H9 (cell line): ENCODE measurements around the gene IKBKG. TPM values are rescaled to one million over a fixed set of nuclear protein-coding genes. Genes with fewer than 3 reads are reported as not detected.
"Not testable (repeated sequence)": the region's sequence is repeated elsewhere in the genome, so short reads cannot be mapped to it uniquely, and the experiment has no call there.

Source experiments
- DNase-seq: peaks from one replicate; pipeline ENCODE4 v3.0.0-alpha.2; 2017
- H2AFZ ChIP-seq: one replicate; pipeline ENCODE4 v1.6.1; 2013; ENCODE audit warnings: mild to moderate bottlenecking, low read length, control low read depth, moderate library complexity
- H2AK5ac ChIP-seq: 2 replicates; pipeline ENCODE4 v1.6.1; 2013; ENCODE audit warnings: low read length, control low read depth, mixed read lengths; ENCODE audit not compliant: insufficient read length
- H2BK120ac ChIP-seq: one replicate; pipeline ENCODE4 v1.6.1; 2013; ENCODE audit warnings: low read depth, mild to moderate bottlenecking, low read length, control low read depth, inconsistent platforms; ENCODE audit not compliant: poor library complexity, severe bottlenecking
- H2BK12ac ChIP-seq: 2 replicates; pipeline ENCODE4 v1.6.1; 2013; ENCODE audit warnings: low read length, control low read depth, mixed read lengths, low read depth; ENCODE audit not compliant: insufficient read length
- H2BK15ac ChIP-seq: 2 replicates; pipeline ENCODE4 v1.6.1; 2013; ENCODE audit warnings: low read depth, low read length, control low read depth
- H2BK20ac ChIP-seq: one replicate; pipeline ENCODE4 v1.6.1; 2013; ENCODE audit warnings: low read depth, mild to moderate bottlenecking, low read length, control low read depth, inconsistent platforms; ENCODE audit not compliant: poor library complexity, severe bottlenecking
- H2BK5ac ChIP-seq: 2 replicates; pipeline ENCODE4 v1.6.1; 2013; ENCODE audit warnings: low read length, control low read depth, mixed read lengths; ENCODE audit not compliant: insufficient read length
- H3K14ac ChIP-seq: 2 replicates; pipeline ENCODE4 v1.6.1; 2013; ENCODE audit warnings: low read length, control low read depth; ENCODE audit not compliant: insufficient read depth
- H3K18ac ChIP-seq: 2 replicates; pipeline ENCODE4 v1.6.1; 2013; ENCODE audit warnings: low read depth, mild to moderate bottlenecking, mixed read lengths, low read length, control low read depth; ENCODE audit not compliant: insufficient read length
- H3K23ac ChIP-seq: 2 replicates; pipeline ENCODE4 v1.6.1; 2013; ENCODE audit warnings: low read length, control low read depth, mixed read lengths, low read depth; ENCODE audit not compliant: insufficient read length
- H3K23me2 ChIP-seq: 2 replicates; pipeline ENCODE4 v1.6.1; 2013; ENCODE audit warnings: low read depth, mild to moderate bottlenecking, mixed read lengths, low read length, control low read depth; ENCODE audit not compliant: insufficient read length, poor library complexity, severe bottlenecking
- H3K27ac ChIP-seq: 2 replicates; pipeline ENCODE4 v1.5.1; 2013; ENCODE audit warnings: low read length, control low read depth, mixed read lengths, low read depth; ENCODE audit not compliant: insufficient read length
- H3K27me3 ChIP-seq: 2 replicates; pipeline ENCODE4 v1.6.1; 2013; ENCODE audit warnings: low read length, control low read depth, inconsistent platforms; ENCODE audit not compliant: insufficient read depth
- H3K4ac ChIP-seq: 2 replicates; pipeline ENCODE4 v1.6.1; 2013; ENCODE audit warnings: low read depth, mild to moderate bottlenecking, control low read depth, inconsistent platforms, low read length, moderate library complexity
- H3K4me1 ChIP-seq: 2 replicates; pipeline ENCODE4 v1.6.1; 2013; ENCODE audit warnings: low read length, control low read depth, inconsistent platforms; ENCODE audit not compliant: insufficient read depth
- H3K4me2 ChIP-seq: 2 replicates; pipeline ENCODE4 v1.6.1; 2013; ENCODE audit warnings: low read length, control low read depth, mixed read lengths; ENCODE audit not compliant: insufficient read length, insufficient read depth
- H3K56ac ChIP-seq: 2 replicates; pipeline ENCODE4 v1.6.1; 2013; ENCODE audit warnings: low read depth, mild to moderate bottlenecking, mixed read lengths, low read length, control low read depth; ENCODE audit not compliant: insufficient read length
- H3K79me1 ChIP-seq: 2 replicates; pipeline ENCODE4 v1.6.1; 2013; ENCODE audit warnings: low read depth, mild to moderate bottlenecking, moderate library complexity, low read length, control low read depth, inconsistent platforms; ENCODE audit not compliant: insufficient read depth, poor library complexity, severe bottlenecking
- H3K79me2 ChIP-seq: 2 replicates; pipeline ENCODE4 v1.6.1; 2013; ENCODE audit warnings: low read length, control low read depth, inconsistent platforms; ENCODE audit not compliant: insufficient read depth
- H3K9ac ChIP-seq: 2 replicates; pipeline ENCODE4 v1.6.1; 2013; ENCODE audit warnings: low read length, control low read depth, mixed read lengths; ENCODE audit not compliant: insufficient read length; ENCODE audit errors: extremely low read depth
- H3K9me3 ChIP-seq: one replicate; pipeline ENCODE4 v1.6.1; 2013; ENCODE audit warnings: low read depth, low read length, inconsistent platforms; ENCODE audit not compliant: control insufficient read depth
- H3T11ph ChIP-seq: one replicate; pipeline ENCODE4 v1.6.1; 2013; ENCODE audit warnings: mild to moderate bottlenecking, low read length, control low read depth, inconsistent platforms
- H4K20me1 ChIP-seq: one replicate; pipeline ENCODE4 v1.6.1; 2013; ENCODE audit not compliant: control insufficient read depth, insufficient read length, insufficient read depth
- H4K5ac ChIP-seq: 2 replicates; pipeline ENCODE4 v1.6.1; 2013; ENCODE audit warnings: low read depth, mild to moderate bottlenecking, mixed read lengths, low read length, control low read depth; ENCODE audit not compliant: insufficient read length
- H4K8ac ChIP-seq: replicated peaks from 2 replicates; pipeline ENCODE4 v1.6.1; 2013; ENCODE audit warnings: low read length, control low read depth, mixed read lengths, low read depth; ENCODE audit not compliant: insufficient read length
- H4K91ac ChIP-seq: 2 replicates; pipeline ENCODE4 v1.6.1; 2013; ENCODE audit warnings: low read depth, mild to moderate bottlenecking, moderate library complexity, mixed read lengths, low read length, control low read depth; ENCODE audit not compliant: insufficient read length
- H3K27ac Mint-ChIP-seq, 3 experiments: 2 replicates in 2 of 3; 3 replicates in 1 of 3; pipeline ENCODE4 v1.8.0; 2020 to 2021; ENCODE audit warnings: mixed read lengths in 3 of 3, mild to moderate bottlenecking in 1 of 3, moderate library complexity in 1 of 3
- H3K27me3 Mint-ChIP-seq: 2 replicates; pipeline ENCODE4 v1.8.0; 2021; ENCODE audit warnings: low read depth, mild to moderate bottlenecking, moderate library complexity, mixed read lengths
- H3K36me3 Mint-ChIP-seq, 3 experiments: 2 replicates in 2 of 3; 3 replicates in 1 of 3; pipeline ENCODE4 v1.8.0; 2020 to 2021; ENCODE audit warnings: low read depth in 3 of 3, mixed read lengths in 3 of 3; ENCODE audit not compliant: insufficient read depth in 1 of 3
- H3K4me1 Mint-ChIP-seq, 2 experiments: 2 replicates each; pipeline ENCODE4 v1.8.0; 2020; ENCODE audit warnings: mixed read lengths in 2 of 2
- H3K4me3 Mint-ChIP-seq, 2 experiments: 2 replicates in 1 of 2; 3 replicates in 1 of 2; pipeline ENCODE4 v1.8.0; 2020 to 2021; ENCODE audit warnings: mild to moderate bottlenecking in 2 of 2, mixed read lengths in 2 of 2, moderate library complexity in 1 of 2
- H3K9me3 Mint-ChIP-seq, 2 experiments: 2 replicates in 1 of 2; 3 replicates in 1 of 2; pipeline ENCODE4 v1.8.0; 2020; ENCODE audit warnings: mild to moderate bottlenecking in 2 of 2, mixed read lengths in 2 of 2, moderate library complexity in 1 of 2
- WGBS: extraction: QIAGEN DNeasy Blood & Tissue Kit; methylation state at CpG from one replicate; pipeline ENCODE4 v1.1.7; 2013; ENCODE audit warnings: missing lambda C conversion rate, low lambda C conversion rate, mixed read lengths; ENCODE audit not compliant: insufficient read length; ENCODE audit errors: extremely low coverage; 5-methylcytosine and 5-hydroxymethylcytosine counted together
- total RNA-seq: library from RNA; stranded (reverse); gene quantifications from 2 replicates; pipeline ENCODE4 v1.2.1, GENCODE V29; 2021

IKBKG gene
- total RNA-seq, 1 experiment from 2014 or later: 17.8 TPM

GRCh38 chrX:154558060-154558690 is 10.8 kb downstream of the IKBKG start:
- H3K4me2 ChIP-seq, H2BK5ac ChIP-seq, H2AFZ ChIP-seq, H2BK120ac ChIP-seq, H2BK20ac ChIP-seq, H3K14ac ChIP-seq, H3K27me3 ChIP-seq, H2BK15ac ChIP-seq, H2AK5ac ChIP-seq, H3K4me3 Mint-ChIP-seq, H3K27me3 Mint-ChIP-seq, H4K5ac ChIP-seq, H4K20me1 ChIP-seq, H2BK12ac ChIP-seq, H3K4ac ChIP-seq, H3K18ac ChIP-seq, H3K23me2 ChIP-seq, H3K23ac ChIP-seq, H3K56ac ChIP-seq, H3K9ac ChIP-seq, H3K79me2 ChIP-seq, H3K27ac ChIP-seq, H3T11ph ChIP-seq, H3K79me1 ChIP-seq, H4K8ac ChIP-seq, DNase-seq, H3K27ac Mint-ChIP-seq, H4K91ac ChIP-seq, H3K4me1 Mint-ChIP-seq, H3K9me3 ChIP-seq, H3K4me1 ChIP-seq: not testable (repeated sequence)
- H3K36me3 Mint-ChIP-seq: peaks cover 11 to 20% (median 12%) of the 10 kb centered on the region in 3 experiments
- peaks cover 21 to 25% of the 10 kb centered on the region in 2 experiments for H3K9me3 Mint-ChIP-seq
- WGBS: no CpG with 5 or more reads among the region's 24 CpGs

- H2BK15ac ChIP-seq, H3K79me1 ChIP-seq, H3K27ac Mint-ChIP-seq, H3K14ac ChIP-seq, H2BK120ac ChIP-seq, H3K4ac ChIP-seq, H4K20me1 ChIP-seq, H3K56ac ChIP-seq, H4K5ac ChIP-seq, H3K4me1 ChIP-seq, H3K23ac ChIP-seq, H2AFZ ChIP-seq, H3K23me2 ChIP-seq, H3K9ac ChIP-seq, H2BK5ac ChIP-seq, H2AK5ac ChIP-seq, H3T11ph ChIP-seq, H2BK20ac ChIP-seq, H3K4me3 Mint-ChIP-seq, H3K79me2 ChIP-seq, H3K18ac ChIP-seq, H3K9me3 ChIP-seq, H2BK12ac ChIP-seq, H3K4me2 ChIP-seq, H3K27ac ChIP-seq, H4K8ac ChIP-seq, H3K4me1 Mint-ChIP-seq, H3K27me3 Mint-ChIP-seq, H4K91ac ChIP-seq, DNase-seq, H3K27me3 ChIP-seq: not testable (repeated sequence)
- no CpG with 5 or more reads among the region's 21 CpGs for WGBS
- peaks cover 9 to 17% (median 10%) of the 10 kb centered on the region in 3 experiments for H3K36me3 Mint-ChIP-seq
- H3K9me3 Mint-ChIP-seq: peaks cover 17% of the 10 kb centered on the region in 2 experiments
These were observed 11.5 kb downstream of the IKBKG start for GRCh38 chrX:154558896-154559295.
